IPS-18c (cell line): ENCODE data around the gene IGF2BP3.
"Not testable (repeated sequence)": the region's sequence is repeated elsewhere in the genome, so short reads cannot be mapped to it uniquely, and the experiment has no call there.

Source experiments
- H3K4me3 ChIP-seq: 2 replicates; pipeline ENCODE4 v1.7.0; 2013; ENCODE audit warnings: low read depth, mild to moderate bottlenecking, low read length, moderate library complexity; ENCODE audit not compliant: insufficient read depth
- H3K9me3 ChIP-seq: one replicate; pipeline ENCODE4 v1.6.1; 2013; ENCODE audit warnings: mild to moderate bottlenecking, low read length, moderate library complexity; ENCODE audit not compliant: control insufficient read depth, insufficient read depth

IGF2BP3 gene

DNA sequence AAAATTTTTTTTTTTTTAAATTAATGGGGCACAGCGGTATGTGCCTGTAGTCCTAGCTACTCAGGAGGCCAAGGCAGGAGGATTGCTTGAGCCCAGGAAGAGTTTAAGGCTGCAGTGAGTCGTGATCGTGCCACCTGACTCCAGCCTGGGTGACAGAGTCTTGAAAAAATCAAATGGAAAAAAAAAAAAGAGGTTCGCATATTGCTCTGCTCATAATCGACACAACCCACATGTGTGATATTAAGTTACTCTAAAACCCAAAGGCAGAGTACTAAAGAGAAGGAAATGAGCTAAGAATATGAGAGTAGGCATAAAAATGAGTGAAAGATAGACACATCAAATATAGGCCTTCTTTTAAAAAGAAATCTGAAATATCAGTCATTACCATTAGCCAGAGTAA, 66.3 kb downstream of the IGF2BP3 start:
- Histone ChIP-seq H3K9me3 (no peaks in the 10 kb centered on the region), H3K4me3 (no peak overlapping the region)

DNA sequence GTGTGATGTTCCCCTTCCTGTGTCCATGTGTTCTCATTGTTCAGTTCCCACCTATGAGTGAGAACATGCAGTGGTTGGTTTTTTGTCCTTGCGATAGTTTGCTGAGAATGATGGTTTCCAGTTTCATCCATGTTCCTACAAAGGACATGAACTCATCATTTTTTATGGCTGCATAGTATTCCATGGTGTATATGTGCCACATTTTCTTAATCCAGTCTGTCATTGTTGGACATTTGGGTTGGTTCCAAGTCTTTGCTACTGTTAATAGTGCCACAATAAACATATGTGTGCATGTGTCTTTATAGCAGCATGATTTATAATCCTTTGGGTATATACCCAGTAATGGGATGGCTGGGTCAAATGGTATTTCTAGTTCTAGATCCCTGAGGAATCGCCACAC, 72.2 kb downstream of the IGF2BP3 start:
- not testable (repeated sequence) for H3K9me3 ChIP-seq, H3K4me3 ChIP-seq

DNA sequence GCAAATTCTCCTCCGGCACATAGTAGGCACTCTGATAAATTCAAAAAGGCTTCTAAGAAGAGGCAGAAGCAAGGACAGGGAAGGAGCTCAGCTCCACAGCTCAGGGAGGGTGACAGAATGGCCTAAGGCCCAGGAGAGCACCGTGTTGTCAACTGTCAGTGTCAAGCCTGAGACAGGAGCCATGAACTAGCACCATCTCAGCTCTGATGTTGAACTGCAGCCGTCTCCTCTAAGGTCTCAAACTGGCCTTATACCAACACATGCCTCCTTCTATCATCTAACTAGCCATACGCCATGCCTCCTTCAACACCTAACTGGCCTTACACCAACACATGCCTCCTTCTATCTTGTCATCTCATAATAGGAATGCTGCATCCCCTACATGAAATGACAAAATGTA, 73.0 kb downstream of the IGF2BP3 start:
- H3K9me3 ChIP-seq = no peaks in the 10 kb centered on the region
- H3K4me3 ChIP-seq = no peak overlapping the region

DNA sequence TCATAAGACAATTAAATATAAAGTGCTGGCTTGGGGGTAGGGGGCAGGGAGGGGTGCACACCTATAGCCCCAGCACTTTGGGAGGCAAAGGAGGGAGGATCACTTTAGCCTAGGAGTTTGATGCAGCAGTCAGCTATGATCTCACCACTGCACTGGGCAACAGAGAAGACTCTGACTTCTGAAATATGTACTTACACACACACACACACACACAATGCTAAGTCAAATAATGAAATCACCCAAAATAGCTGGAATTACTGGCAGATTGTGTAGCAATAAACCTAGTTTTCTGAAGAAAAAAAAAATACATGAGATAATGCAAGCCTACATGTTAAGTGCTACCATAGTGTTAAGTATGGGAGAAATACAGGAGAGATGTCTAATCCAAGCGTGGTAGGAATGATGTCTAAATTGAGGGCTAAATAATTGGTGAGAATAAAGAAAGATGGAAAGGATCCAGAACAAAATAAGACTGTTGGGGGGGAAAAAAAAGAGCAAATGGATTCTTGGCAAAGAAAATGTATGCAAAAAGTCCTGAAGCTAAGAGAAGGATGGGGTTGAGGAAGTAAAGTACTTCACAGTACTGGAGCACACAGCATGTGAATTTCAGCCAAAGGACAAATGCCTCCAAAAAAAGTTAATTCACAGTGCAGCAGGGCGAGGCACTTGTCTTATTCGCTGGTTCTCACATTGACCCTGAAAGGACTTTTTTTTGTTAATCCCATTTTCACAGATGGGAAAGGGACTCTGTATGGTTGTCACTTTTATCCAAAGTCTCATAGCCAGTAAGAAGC, 73.9 kb downstream of the IGF2BP3 start:
- H3K4me3 ChIP-seq = no peak overlapping the region
- no peaks in the 10 kb centered on the region for H3K9me3 ChIP-seq

DNA sequence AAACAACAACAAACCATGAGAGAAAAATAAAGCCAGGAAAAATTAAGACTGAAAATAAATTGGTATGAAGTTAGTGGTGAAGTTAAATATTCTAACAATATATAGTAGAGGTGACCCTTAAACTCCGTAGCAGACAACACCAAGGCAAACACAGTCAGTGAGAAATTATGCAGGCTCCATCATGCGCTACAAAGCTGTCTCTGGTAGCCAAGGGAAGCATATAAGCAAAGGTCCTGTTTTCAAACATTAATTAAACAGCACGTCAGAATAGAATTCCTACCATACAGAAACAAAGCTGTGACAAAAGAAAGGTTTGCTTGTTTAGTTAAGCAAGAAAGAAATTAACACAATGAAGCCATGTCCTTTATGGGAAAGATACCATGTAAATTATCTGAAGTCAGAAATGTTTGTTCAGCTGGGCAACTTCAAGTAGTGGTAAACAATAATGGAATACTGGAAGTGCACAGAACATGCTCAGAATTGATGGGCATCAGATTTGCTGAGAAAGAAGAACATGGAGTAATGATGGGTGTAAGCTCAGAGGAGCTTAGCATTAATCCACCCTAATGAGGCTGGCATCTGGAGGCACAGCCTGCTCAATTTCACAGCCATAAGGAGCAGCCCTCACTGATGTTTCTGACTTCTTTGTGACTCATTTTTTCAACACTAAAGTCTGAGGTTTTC, 75.7 kb downstream of the IGF2BP3 start:
- Histone ChIP-seq H3K9me3 (no peaks in the 10 kb centered on the region), H3K4me3 (no peak overlapping the region)

DNA sequence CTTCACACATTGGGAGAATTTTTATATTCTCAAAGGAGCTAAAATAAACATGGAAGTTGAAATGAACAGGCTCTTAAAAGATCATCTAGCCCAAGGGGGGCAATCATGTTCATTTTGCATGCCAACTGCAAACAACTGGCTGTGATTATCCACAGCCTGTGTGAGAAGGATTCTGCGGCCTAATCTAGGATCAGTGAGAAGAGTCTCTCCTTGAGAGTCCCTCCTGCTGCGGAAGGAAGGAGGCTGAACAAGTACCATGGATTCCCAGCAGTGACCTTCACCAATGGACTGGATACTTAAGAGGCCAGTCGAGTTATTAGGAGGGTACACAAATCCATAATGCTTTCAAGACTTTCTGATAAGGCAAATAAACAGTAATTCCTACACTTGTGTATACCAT, 76.7 kb downstream of the IGF2BP3 start:
- Histone ChIP-seq H3K4me3 (no peak overlapping the region), H3K9me3 (no peaks in the 10 kb centered on the region)

DNA sequence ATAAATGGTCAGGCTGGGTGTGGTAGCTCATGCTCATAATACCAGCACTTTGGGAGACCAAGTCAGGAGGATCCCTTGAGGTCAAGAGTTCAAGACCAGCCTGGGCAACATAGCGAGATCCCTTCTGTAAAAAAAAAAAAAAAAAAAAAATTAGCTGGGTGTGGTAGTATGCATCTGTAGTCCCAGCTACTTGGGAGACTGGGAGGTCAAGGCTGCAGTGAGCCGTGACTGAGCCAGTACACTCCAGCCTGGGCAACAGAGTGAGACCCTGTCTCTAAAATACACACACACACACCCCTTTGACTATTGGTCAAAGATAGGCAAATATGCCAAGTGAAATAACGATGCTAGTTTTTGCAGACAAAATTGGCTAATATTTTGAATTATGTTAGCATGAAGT, 80.6 kb downstream of the IGF2BP3 start:
- no peaks in the 10 kb centered on the region for H3K9me3 ChIP-seq
- no peak overlapping the region for H3K4me3 ChIP-seq

DNA sequence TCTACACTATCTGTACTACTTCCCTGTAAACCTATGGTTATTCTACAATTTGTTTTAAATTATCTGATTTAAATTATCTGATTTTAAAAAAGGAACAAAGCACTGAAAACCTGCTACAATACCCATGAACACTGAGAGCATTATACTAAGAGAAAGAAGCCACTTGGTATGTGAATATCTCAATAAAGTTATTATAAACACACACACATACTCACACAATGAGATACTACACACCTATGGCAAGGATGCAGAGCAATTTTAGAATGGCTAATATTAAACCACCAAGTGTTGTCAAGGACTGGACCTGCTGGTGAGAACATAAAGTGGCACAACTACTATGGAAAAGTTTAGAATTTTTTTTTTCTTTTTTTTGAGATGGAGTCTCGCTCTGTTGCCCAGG, 82.7 kb downstream of the IGF2BP3 start:
- no peaks in the 10 kb centered on the region for H3K9me3 ChIP-seq
- H3K4me3 ChIP-seq = no peak overlapping the region

DNA sequence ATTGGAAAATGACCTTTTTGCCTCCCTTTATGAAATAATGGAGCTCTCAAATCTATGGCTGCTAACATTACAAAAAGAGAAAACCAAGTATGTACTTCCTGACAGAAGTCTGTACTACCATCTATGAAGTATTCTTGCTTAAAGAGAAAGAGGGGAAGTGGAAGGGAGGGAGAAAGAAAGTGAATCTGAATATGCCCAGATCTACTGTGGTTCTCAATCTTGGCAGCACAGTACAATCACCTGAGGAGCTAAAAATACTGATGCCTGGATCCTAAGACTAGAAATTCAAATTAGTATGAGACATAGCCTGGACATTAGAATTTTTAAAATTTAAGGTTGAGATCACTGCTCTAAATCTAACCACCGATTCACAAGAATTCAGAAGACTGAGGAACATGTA, 85.2 kb downstream of the IGF2BP3 start:
- Histone ChIP-seq H3K4me3 (no peak overlapping the region), H3K9me3 (no peaks in the 10 kb centered on the region)

DNA sequence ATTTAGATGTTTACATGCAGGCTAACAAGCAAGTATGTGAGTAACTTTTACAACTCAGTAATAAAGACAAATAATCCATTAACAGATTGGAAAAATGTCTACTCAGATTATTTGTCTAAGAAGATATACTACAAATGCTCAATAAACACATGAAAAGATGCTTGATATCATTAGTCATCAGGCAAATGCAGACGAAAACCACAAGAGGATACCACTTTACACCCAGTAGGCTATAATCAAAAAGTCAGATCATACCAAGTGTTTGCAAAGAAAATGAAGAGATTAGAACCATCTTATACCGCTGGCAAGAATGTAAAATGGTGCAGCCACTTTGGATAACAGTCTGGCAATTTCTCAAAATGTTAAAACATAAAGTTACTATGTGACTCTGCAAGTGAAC, 87.1 kb downstream of the IGF2BP3 start:
- Histone ChIP-seq H3K9me3 (no peaks in the 10 kb centered on the region), H3K4me3 (no peak overlapping the region)

DNA sequence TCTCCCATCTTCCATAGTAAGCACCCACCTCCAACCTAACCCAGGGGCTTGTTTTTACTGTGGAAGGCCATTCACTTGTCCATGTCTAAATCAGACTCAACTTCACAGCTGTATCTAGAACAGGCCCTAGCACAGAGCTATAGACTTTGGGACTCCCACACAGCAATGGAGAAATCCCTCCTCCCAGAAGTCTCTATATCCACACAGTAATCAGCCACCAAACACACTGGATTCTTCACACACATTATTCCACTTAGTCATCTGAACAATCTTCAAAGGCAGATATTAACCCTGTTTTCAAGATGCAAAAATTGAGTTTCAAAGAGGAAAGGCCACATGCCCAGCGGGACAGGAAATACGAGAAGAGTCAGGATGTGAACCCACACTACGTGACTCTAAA, 89.3 kb downstream of the IGF2BP3 start:
- H3K4me3 ChIP-seq = no peak overlapping the region

DNA sequence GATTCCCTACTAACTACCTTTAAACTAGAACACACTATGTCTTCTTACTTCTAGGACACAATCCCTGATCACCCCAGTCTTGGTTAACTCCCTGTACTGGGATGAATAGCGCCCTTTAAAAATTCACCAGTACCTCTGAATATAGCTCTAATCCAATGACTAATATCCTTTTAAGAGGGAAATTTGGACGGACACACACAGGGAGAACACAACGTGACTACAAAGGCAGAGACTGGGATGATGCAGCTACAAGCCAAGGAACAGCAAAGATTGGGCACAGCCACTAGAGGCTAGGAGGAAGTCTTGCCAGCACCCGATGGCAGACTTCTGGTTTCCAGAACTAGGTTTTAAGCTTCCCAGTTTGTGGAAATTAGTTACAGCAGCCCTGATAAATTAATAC, 89.7 kb downstream of the IGF2BP3 start:
- H3K9me3 ChIP-seq = no peaks in the 10 kb centered on the region
- H3K4me3 ChIP-seq = no peak overlapping the region

More for the DNA sequence above, 89.3 kb downstream of the IGF2BP3 start:
- H3K9me3 ChIP-seq = no peaks in the 10 kb centered on the region

DNA sequence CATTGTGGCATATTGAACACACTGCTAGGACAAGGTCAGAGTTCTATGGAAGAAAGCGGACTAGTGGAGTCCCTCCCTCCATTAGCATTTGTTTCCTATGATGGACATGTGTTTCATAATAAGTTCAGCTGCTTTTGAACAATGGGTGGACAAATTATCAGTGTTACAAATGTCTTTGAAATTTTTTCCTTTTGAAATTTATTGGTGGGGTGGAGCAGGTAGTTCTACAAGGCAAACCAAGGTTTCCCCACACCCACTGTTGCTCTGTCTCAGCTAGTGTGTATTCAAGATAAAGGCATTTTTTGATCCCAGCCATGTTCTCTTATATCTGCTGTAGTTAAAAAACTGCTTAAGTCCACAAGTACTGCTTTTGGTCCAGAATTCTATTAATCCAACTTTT, 91.3 kb downstream of the IGF2BP3 start:
- no peak overlapping the region for H3K4me3 ChIP-seq
- no peaks in the 10 kb centered on the region for H3K9me3 ChIP-seq

DNA sequence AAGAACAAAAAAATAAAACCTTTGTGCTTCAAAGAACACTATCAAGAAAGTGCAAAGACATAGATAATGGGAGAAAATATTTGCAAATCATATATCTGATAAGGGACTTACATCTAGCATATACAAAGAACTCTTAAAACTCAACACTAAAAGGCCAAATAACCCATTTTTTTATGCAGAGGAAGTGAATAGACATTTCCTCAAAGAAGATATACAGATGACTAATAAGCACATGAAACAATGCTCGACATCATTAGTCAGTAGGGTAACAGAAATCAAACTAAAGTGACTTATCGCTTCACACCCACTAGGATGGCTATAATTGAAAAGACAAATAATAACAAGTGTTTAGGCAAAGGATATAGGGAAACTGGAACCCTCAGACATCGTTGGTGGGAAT, 93.2 kb downstream of the IGF2BP3 start:
- H3K9me3 ChIP-seq = no peaks in the 10 kb centered on the region
- H3K4me3 ChIP-seq = no peak overlapping the region

DNA sequence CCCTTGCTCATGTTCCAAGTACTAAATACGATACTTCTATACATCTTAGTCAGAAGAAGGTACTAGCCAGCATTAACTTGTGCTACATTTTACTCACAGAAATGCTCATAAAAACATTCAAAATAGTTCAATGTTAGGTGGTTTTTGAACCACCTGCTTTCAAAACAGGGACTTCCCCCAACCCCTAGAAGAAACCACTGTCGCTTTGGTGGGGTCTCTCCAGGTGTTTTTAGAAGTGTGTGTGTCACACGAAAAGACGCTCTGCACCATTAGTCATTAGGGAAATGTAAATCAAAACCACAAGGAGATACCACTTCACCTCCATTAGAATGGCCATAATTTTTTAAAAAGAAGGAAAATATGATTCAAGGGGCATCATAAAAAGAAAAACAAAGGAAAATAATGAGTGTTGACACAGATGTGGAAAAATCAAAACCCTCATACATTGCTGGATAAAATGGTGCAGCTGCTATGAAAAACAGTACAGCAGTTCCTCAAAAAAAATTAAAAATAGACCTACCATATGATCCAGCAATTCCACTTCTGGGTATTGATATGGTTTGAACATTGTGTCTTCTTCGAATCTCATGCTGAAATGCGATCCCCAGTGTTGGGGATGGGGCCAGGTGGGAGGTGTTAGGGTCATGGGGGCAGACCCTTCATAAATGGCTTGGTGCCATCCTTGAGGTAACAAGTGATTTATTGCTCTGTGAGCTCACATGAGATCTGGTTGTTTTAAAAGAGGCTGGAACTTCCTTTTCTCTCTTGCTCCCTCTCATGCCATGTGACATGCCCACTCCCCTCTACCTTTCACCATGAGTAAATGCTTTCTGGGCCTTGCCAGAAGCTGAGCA, 96.9 kb downstream of the IGF2BP3 start:
- Histone ChIP-seq H3K9me3 (no peaks in the 10 kb centered on the region), H3K4me3 (no peak overlapping the region)

DNA sequence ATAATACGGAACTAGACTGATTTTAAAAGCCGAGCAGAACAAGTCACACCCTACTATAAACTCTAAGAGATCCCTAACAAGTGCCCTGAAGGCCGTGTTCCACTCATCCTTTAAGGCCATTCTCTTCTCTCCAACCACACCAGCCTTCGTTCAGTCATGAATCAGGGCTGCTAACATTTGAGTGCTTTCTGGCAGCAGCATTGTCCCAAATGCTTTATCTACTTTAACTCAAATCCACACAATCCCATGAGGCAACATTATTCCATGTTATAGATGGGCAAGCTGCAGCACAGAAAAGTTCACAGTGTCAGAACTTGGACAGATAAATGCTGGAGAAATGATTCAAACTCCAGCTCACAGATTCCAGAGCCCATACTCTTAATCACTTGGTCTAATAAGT, 97.7 kb downstream of the IGF2BP3 start:
- Histone ChIP-seq H3K9me3 (no peaks in the 10 kb centered on the region), H3K4me3 (no peak overlapping the region)

DNA sequence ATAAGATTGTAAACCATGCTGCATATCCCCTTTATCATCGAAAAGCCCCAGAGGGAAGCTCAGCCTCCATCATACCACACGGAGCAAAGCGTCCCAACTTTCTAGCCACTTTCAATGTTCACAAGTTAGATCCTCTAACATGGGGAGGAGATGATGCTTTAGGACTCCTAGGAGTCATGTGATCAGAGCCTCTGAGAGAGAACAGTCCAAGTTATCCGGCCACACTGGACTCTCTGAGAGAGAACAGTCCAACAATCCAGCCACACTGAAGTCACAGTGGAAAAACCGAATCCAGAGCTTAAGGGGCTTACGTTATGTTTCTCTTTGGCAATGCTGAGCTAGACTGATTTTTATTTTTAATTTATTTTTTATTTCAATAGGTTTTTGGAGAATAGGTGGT, 98.6 kb downstream of the IGF2BP3 start:
- Histone ChIP-seq H3K4me3 (no peak overlapping the region), H3K9me3 (no peaks in the 10 kb centered on the region)
